B cell (primary cell): ENCODE results near the gene DENND1A. TPM values are rescaled to one million over a fixed set of nuclear protein-coding genes. Genes with fewer than 3 reads are reported as not detected.

Source experiments
- ATAC-seq: fragments of 200-7000 bp; cut with Tn5 transposase; one replicate; pipeline ENCODE4 v1.10.0; 2021; ENCODE audit warnings: low read depth, mild to moderate bottlenecking, moderate number of reproducible peaks, moderate library complexity
- CTCF ChIA-PET: fragments of 350-600 bp; sonication (Branson Sonifier 250); formaldehyde crosslinking; loops from one replicate; lab custom pipeline; 2021; ENCODE audit warnings: antibody characterized with exemption, inconsistent platforms; lab: Charles Lee
- POLR2A ChIA-PET: fragments of 350-600 bp; sonication (Branson Sonifier 250); formaldehyde crosslinking; loops from one replicate; lab custom pipeline; 2021; ENCODE audit warnings: antibody characterized with exemption; lab: Charles Lee
- DNase-seq: peaks from one replicate; pipeline ENCODE4 v3.0.0; 2013
- H2AFZ ChIP-seq: 2 replicates; pipeline ENCODE4 v1.6.1; 2012; ENCODE audit warnings: mild to moderate bottlenecking, low read depth, low read length; ENCODE audit not compliant: insufficient read depth, poor library complexity, severe bottlenecking
- H3K27ac ChIP-seq, 2 donors: 1 replicate in 1 of 2; 2 replicates in 1 of 2; pipeline ENCODE4 v1.5.1; 2012 to 2013; ENCODE audit warnings: low read length in 2 of 2, mild to moderate bottlenecking in 2 of 2, moderate library complexity in 1 of 2
- H3K27me3 ChIP-seq, 4 experiments: fragments of 200-600 bp in 1 of 4; sonication (generic) in 1 of 4; replicated peaks in 1 of 4; 1 replicate in 2 of 4; 2 replicates in 2 of 4; pipeline versions ENCODE4 v1.6.1 to v1.7.0; 2013 to 2016; ENCODE audit warnings: low read length in 3 of 4, mild to moderate bottlenecking in 2 of 4, mixed read lengths in 1 of 4, moderate library complexity in 1 of 4; ENCODE audit not compliant: insufficient read depth in 4 of 4, control insufficient read depth in 3 of 4; ENCODE audit errors: control extremely low read depth in 1 of 4
- H3K36me3 ChIP-seq, 2 experiments: replicated peaks in 1 of 2; 1 replicate in 1 of 2; 2 replicates in 1 of 2; pipeline versions ENCODE4 v1.6.1 to v1.7.1; 2013; ENCODE audit warnings: low read length in 1 of 2; ENCODE audit not compliant: insufficient read depth in 2 of 2, control insufficient read depth in 1 of 2; ENCODE audit errors: control extremely low read depth in 1 of 2, extremely low read depth in 1 of 2
- H3K4me1 ChIP-seq, 2 donors: fragments of 200-600 bp in 1 of 2; sonication (generic) in 1 of 2; 1 replicate in 1 of 2; 2 replicates in 1 of 2; pipeline versions ENCODE4 v1.5.1 to v1.6.1; 2013 to 2017; ENCODE audit warnings: low read length in 2 of 2; ENCODE audit not compliant: control insufficient read depth in 2 of 2, insufficient read depth in 2 of 2
- H3K4me2 ChIP-seq: replicated peaks from 2 replicates; pipeline ENCODE3; 2012; ENCODE audit warnings: mild to moderate bottlenecking, low read depth, low read length; ENCODE audit not compliant: poor library complexity, severe bottlenecking
- H3K4me3 ChIP-seq, 5 experiments: fragments of 200-600 bp in 1 of 5; sonication (generic) in 1 of 5; 1 replicate in 3 of 5; 2 replicates in 2 of 5; pipeline versions ENCODE4 v1.5.1 to v1.7.0; 2011 to 2016; ENCODE audit warnings: low read length in 4 of 5, mild to moderate bottlenecking in 4 of 5, low read depth in 2 of 5, control low read depth in 1 of 5, moderate library complexity in 1 of 5; ENCODE audit not compliant: insufficient read depth in 1 of 5; ENCODE audit errors: control extremely low read depth in 1 of 5, extremely low read depth in 1 of 5
- H3K79me2 ChIP-seq: fragments of 200-600 bp; sonication (generic); one replicate; pipeline ENCODE4 v1.6.0; 2016; ENCODE audit warnings: low read length; ENCODE audit not compliant: control insufficient read depth, insufficient read depth
- H3K9ac ChIP-seq: fragments of 200-600 bp; sonication (generic); 2 replicates; pipeline ENCODE4 v1.6.1; 2017; ENCODE audit warnings: mild to moderate bottlenecking, low read length, moderate library complexity
- H3K9me3 ChIP-seq, 3 donors: one replicate each; pipeline versions ENCODE4 v1.6.1 to v1.7.1; 2013; ENCODE audit warnings: low read length in 2 of 3; ENCODE audit not compliant: control insufficient read depth in 2 of 3, insufficient read depth in 1 of 3; ENCODE audit errors: control extremely low read depth in 1 of 3
- H4K20me1 ChIP-seq: 2 replicates; pipeline ENCODE4 v1.6.0; 2012; ENCODE audit warnings: mild to moderate bottlenecking, low read length; ENCODE audit not compliant: insufficient read depth, control insufficient read depth, poor library complexity, severe bottlenecking
- H3K27ac Mint-ChIP-seq: one replicate; pipeline ENCODE4 v1.8.0; 2021; ENCODE audit warnings: mixed read lengths
- H3K27me3 Mint-ChIP-seq: one replicate; pipeline ENCODE4 v1.8.0; 2021; ENCODE audit warnings: mixed read lengths
- H3K4me1 Mint-ChIP-seq: one replicate; pipeline ENCODE4 v1.8.0; 2021; ENCODE audit warnings: mixed read lengths
- H3K4me3 Mint-ChIP-seq: one replicate; pipeline ENCODE4 v1.8.0; 2021; ENCODE audit warnings: mixed read lengths
- H3K9me3 Mint-ChIP-seq: one replicate; pipeline ENCODE4 v1.8.0; 2022; ENCODE audit warnings: mixed read lengths; ENCODE audit not compliant: insufficient read depth
- EZH2 ChIP-seq: IDR thresholded peaks from 2 replicates; pipeline ENCODE4 v1.6.1; 2012; ENCODE audit warnings: borderline replicate concordance, low read depth, mild to moderate bottlenecking, moderate library complexity, low read length; ENCODE audit not compliant: insufficient read depth, poor library complexity, severe bottlenecking
- WGBS: methylation state at CpG from one replicate; pipeline ENCODE4 v1.1.5; 2013; ENCODE audit warnings: missing lambda C conversion rate; ENCODE audit not compliant: insufficient coverage; 5-methylcytosine and 5-hydroxymethylcytosine counted together
- intact Hi-C: fragments of 100-400 bp; cut with micrococcal nuclease; formaldehyde crosslinking; loops from one replicate; pipeline ENCODE4 v1.10.0; 2022
- polyA plus RNA-seq: library from polyadenylated mRNA; depleted of rRNA; stranded (reverse); fragments of >200 nt; gene quantifications from 2 replicates; pipeline ENCODE4 v1.2.3, GENCODE V29; 2012
- total RNA-seq, 2 donors: library from RNA; stranded (reverse); fragments of 120-200 nt in 1 of 2; gene quantifications; 1 replicate in 1 of 2; 2 replicates in 1 of 2; pipeline versions ENCODE4 v1.2.3 to v1.2.4, GENCODE V29; 2013 to 2022
- TF ChIP-seq, protein P1 (sequence below): fragments of 200-600 bp; IDR thresholded peaks from one replicate; pipeline ENCODE4 v1.8.0; 2022; ENCODE audit warnings: antibody characterized with exemption, mild to moderate bottlenecking

The DENND1A gene
- total and polyA plus RNA-seq, 2 donors (not counting 1 experiment from before 2014, with no cell fraction given): 10.8 to 26.0 TPM

DNA sequence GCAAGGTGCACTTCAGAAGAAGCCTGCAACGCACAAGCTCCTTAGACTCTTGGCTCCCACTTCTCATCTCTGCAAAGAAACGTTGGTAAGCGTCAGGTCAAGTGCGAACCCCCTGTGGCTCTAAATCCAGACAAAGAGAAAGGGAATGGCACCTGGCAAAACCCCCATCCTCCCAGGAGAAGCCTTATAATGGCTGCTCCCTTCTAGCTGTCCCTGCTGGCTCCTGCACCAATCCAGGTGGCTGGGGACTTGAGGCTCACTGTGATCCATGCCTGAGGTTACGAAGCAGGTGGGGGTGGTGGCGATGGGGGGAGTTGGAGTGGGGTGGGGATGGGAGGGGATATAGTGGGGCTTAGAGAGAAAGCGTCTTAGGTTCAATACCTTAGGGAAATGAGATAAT lies 272.8 kb downstream of the DENND1A start:
- H3K4me3 Mint-ChIP-seq: no peak overlapping the region
- H3K9ac ChIP-seq: no peak overlapping the region
- peaks cover 38% of the 10 kb centered on the region for H3K4me1 Mint-ChIP-seq
- peaks cover 34 to 37% of the 10 kb centered on the region in 2 donors for H3K4me1 ChIP-seq
- no peaks in the 10 kb centered on the region for H4K20me1 ChIP-seq
- H3K9me3 ChIP-seq: peaks cover 0 to 5% (median 4%) of the 10 kb centered on the region in 3 donors
- H3K4me2 ChIP-seq: no peak overlapping the region
- peaks cover 0 to 3% of the 10 kb centered on the region in 2 experiments for H3K36me3 ChIP-seq
- ChIA-PET CTCF (no interaction called here), POLR2A (no interaction called here)
- peaks cover 3% of the 10 kb centered on the region for H3K79me2 ChIP-seq
- WGBS: 100% methylated on average over 6 of the region's 7 CpGs
- H3K4me3 ChIP-seq: no peak overlapping the region
- TF ChIP-seq, protein P1, sequence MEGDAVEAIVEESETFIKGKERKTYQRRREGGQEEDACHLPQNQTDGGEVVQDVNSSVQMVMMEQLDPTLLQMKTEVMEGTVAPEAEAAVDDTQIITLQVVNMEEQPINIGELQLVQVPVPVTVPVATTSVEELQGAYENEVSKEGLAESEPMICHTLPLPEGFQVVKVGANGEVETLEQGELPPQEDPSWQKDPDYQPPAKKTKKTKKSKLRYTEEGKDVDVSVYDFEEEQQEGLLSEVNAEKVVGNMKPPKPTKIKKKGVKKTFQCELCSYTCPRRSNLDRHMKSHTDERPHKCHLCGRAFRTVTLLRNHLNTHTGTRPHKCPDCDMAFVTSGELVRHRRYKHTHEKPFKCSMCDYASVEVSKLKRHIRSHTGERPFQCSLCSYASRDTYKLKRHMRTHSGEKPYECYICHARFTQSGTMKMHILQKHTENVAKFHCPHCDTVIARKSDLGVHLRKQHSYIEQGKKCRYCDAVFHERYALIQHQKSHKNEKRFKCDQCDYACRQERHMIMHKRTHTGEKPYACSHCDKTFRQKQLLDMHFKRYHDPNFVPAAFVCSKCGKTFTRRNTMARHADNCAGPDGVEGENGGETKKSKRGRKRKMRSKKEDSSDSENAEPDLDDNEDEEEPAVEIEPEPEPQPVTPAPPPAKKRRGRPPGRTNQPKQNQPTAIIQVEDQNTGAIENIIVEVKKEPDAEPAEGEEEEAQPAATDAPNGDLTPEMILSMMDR: no peak
- no peak for TF ChIP-seq EZH2
- no peaks in the 10 kb centered on the region for H3K27me3 Mint-ChIP-seq
- intact Hi-C loops: no loop called here
- no peak overlapping the region for H3K27ac Mint-ChIP-seq
- H3K27ac ChIP-seq: no peak overlapping the region
- H2AFZ ChIP-seq: no peak overlapping the region
- no peak for ATAC-seq
- DNase-seq: no peak
- no peaks in the 10 kb centered on the region for H3K27me3 ChIP-seq
- peaks cover 4% of the 10 kb centered on the region for H3K9me3 Mint-ChIP-seq

DNA sequence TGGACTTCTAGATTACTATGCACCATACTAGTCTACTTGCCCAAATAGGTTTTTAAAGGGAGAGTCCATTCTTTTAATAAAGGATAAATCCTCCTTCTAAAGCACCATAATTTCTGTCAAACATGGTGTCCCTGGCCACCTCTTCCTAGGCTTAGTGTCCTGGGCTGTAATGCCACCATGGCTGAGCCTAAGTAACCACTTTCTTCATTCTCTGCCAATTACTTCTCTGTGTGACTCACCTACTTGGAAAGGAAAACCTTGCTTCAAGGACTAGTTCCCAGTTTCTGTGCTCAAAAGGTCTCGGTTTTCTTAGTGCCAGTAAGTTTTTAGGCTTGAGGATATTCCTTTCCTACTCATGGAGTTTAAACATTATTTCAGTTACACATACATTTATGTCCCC lies 273.4 kb downstream of the DENND1A start:
- no peak for TF ChIP-seq EZH2
- TF ChIP-seq, protein P1: no peak

More for the DNA sequence above, 273.4 kb downstream of the DENND1A start:
- Histone ChIP-seq H3K9me3 (no peaks in the 10 kb centered on the region), H3K4me2 (no peak overlapping the region), H3K36me3 (peaks cover 0 to 3% of the 10 kb centered on the region in 2 experiments), H2AFZ (no peak overlapping the region), H3K4me3 (no peak overlapping the region), H3K27ac (no peak overlapping the region), H3K79me2 (peaks cover 3% of the 10 kb centered on the region), H3K27me3 (no peaks in the 10 kb centered on the region), H3K9ac (no peak overlapping the region), H3K4me1 (peaks cover 30 to 34% of the 10 kb centered on the region in 2 donors), H4K20me1 (no peaks in the 10 kb centered on the region)
- H3K27ac Mint-ChIP-seq: no peak overlapping the region
- no peak overlapping the region for H3K4me3 Mint-ChIP-seq
- intact Hi-C loops: no loop called here
- no peaks in the 10 kb centered on the region for H3K27me3 Mint-ChIP-seq
- peaks cover 32% of the 10 kb centered on the region for H3K4me1 Mint-ChIP-seq
- DNase-seq: no peak
- peaks cover under 1% of the 10 kb centered on the region for H3K9me3 Mint-ChIP-seq
- CTCF ChIA-PET: no interaction called here
- WGBS: no CpG with 5 or more reads among the region's 1 CpG
- POLR2A ChIA-PET: interaction anchor here (0.7 kb wide), 1 partner anchor 44 kb away, joined by 3 read pairs; no protein-coding TSS in a partner anchor
- ATAC-seq: no peak
